HUES64 (cell line): ENCODE results near the gene ZNF570.

Experiments
- H3K27ac ChIP-seq: 2 replicates; pipeline ENCODE4 v1.7.0; 2013; ENCODE audit warnings: low read depth, low read length, inconsistent platforms
- H3K27me3 ChIP-seq: 2 replicates; pipeline ENCODE4 v1.6.1; 2013; ENCODE audit warnings: mild to moderate bottlenecking, low read length; ENCODE audit not compliant: insufficient read depth
- H3K36me3 ChIP-seq: 2 replicates; pipeline ENCODE4 v1.6.1; 2013; ENCODE audit warnings: mild to moderate bottlenecking, low read length; ENCODE audit not compliant: insufficient read depth
- H3K4me1 ChIP-seq: 2 replicates; pipeline ENCODE4 v1.6.1; 2013; ENCODE audit warnings: mild to moderate bottlenecking, low read length, moderate library complexity; ENCODE audit not compliant: insufficient read depth
- H3K4me3 ChIP-seq: 2 replicates; pipeline ENCODE4 v1.5.1; 2013; ENCODE audit warnings: mild to moderate bottlenecking, low read length, moderate library complexity
- H3K9ac ChIP-seq: 2 replicates; pipeline ENCODE4 v1.6.1; 2013; ENCODE audit warnings: mild to moderate bottlenecking, low read depth, low read length
- H3K9me3 ChIP-seq: 2 replicates; pipeline ENCODE4 v1.6.1; 2013; ENCODE audit warnings: low read depth, low read length; ENCODE audit not compliant: insufficient read depth
- WGBS: fragments of 150-250, 120-280 bp; methylation state at CpG from one replicate; pipeline ENCODE4 v1.1.7; 2013; ENCODE audit warnings: missing lambda C conversion rate; 5-methylcytosine and 5-hydroxymethylcytosine counted together

ZNF570 gene

GRCh38 chr19:37505958-37506386, 36.8 kb downstream of the ZNF570 start:
- 9% methylated on average over 12 of the region's 12 CpGs for WGBS
- Histone ChIP-seq H3K9ac (peak overlapping the region; percentile 97), H3K4me1 (peaks cover 11% of the 10 kb centered on the region), H3K9me3 (no peaks in the 10 kb centered on the region), H3K27me3 (no peaks in the 10 kb centered on the region), H3K27ac (peak overlapping the region; percentile 94), H3K36me3 (peaks cover 16% of the 10 kb centered on the region), H3K4me3 (peak overlapping the region; percentile 78)

DNA sequence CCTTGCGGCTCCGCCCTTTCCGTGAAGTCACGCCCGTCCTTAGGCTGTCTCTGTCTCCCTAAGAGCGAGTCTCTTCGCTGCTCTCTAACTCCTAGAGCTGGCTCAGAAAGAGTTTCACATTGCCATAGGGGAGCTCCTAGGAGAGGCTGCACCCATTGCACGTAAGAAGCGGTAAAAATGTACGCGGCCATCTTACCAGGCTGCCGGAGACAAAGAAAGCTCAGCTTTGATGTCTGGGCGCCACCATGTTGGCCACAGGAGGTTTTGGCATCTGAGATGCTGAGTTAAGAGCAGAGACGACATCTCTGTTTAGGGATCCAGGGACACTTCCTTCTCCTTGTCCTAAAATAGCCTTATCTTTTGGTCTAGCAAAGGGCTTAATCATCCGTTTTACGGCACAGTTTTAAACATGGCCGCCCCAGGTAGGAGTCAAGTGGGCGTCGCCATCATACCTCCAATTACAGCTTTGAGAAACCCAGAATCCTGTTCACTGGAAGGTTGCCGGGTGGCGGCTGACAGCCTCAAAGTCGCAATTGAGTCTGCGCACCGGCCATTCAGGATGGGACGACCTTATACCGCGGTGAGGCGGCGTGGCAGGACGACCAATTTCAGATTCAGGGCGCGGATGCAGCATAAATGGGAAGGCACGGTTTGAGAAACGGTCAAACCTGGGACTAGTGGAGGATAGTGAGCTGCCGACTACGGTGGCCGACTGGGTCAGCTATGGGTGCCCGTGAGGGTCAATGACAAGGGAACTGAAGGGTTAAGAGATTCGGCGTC, 37.4 kb downstream of the ZNF570 start, which contains the start of gene ZNF793:
TSS of gene ZNF793 (plus strand) at position 553 of the 780 bp plus-strand sequence. CDS start 16,501 bp downstream, outside the sequence.
- Histone ChIP-seq H3K36me3 (peaks cover 22% of the 10 kb centered on the region), H3K27ac (peak within 1 kb of the TSS; percentile 94), H3K4me3 (peak within 1 kb of the TSS; percentile 78), H3K9ac (peak within 1 kb of the TSS; percentile 97), H3K27me3 (no peaks in the 10 kb centered on the region), H3K4me1 (peaks cover 11% of the 10 kb centered on the region), H3K9me3 (no peaks in the 10 kb centered on the region)
- 1% methylated on average over 40 of the region's 40 CpGs for WGBS

DNA sequence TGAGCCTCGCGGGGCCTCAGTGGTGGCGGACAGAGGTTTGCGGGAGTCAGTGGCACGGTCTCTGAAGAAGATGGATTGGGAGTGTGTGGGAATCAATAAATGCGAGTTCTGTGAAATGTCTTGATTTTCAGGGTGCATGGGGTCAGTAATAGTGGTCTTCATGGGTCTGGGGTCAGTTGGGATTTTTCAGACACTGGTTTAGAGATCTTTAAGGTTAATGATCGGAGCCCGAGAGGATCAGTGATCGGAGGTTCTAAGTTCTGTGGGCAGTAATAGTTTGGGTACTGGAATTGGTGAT, 38.0 kb downstream of the ZNF570 start:
- peak overlapping the region; percentile 97 for H3K9ac ChIP-seq
- peaks cover 25% of the 10 kb centered on the region for H3K36me3 ChIP-seq
- no peaks in the 10 kb centered on the region for H3K27me3 ChIP-seq
- no peaks in the 10 kb centered on the region for H3K9me3 ChIP-seq
- H3K27ac ChIP-seq, result peak overlapping the region; percentile 94; the same call in 1 of the 2 replicates
- peaks cover 11% of the 10 kb centered on the region for H3K4me1 ChIP-seq
- 1% methylated on average over 9 of the region's 9 CpGs for WGBS
- H3K4me3 ChIP-seq, result peak overlapping the region; percentile 78

GRCh38 chr19:37511186-37511585, 42.0 kb downstream of the ZNF570 start:
- no peaks in the 10 kb centered on the region for H3K9me3 ChIP-seq
- H3K27me3 ChIP-seq, result no peaks in the 10 kb centered on the region
- H3K4me3 ChIP-seq, result no peak overlapping the region
- WGBS, result 97% methylated on average over 3 of the region's 3 CpGs
- no peak overlapping the region for H3K9ac ChIP-seq
- peaks cover 58% of the 10 kb centered on the region for H3K36me3 ChIP-seq
- peaks cover 6% of the 10 kb centered on the region; the same call in 1 of the 2 replicates for H3K4me1 ChIP-seq
- no peak overlapping the region for H3K27ac ChIP-seq

DNA sequence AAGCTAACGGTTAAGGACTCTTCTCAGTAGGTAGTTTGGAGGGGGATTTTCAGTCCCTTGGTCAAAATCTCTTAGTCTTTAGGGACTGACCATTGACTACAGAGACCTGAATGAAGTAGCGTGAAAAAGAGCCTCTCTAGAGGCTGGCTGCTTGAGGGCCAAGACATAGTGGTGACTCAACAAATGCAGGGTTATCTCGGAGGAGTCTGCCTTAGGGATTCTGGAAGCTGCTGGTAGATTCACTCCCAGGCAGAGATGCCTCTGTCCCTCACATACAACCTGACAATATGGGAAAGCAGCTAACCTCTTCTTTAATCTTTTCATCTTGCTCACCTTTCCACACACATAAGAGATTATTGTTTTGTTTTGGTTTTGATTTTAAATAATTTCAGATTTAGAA, 42.7 kb downstream of the ZNF570 start:
- Histone ChIP-seq H3K4me1 (peaks cover 6% of the 10 kb centered on the region; the same call in 1 of the 2 replicates), H3K27me3 (no peaks in the 10 kb centered on the region), H3K9me3 (no peaks in the 10 kb centered on the region), H3K36me3 (peaks cover 60% of the 10 kb centered on the region), H3K4me3 (no peak overlapping the region), H3K9ac (no peak overlapping the region), H3K27ac (no peak overlapping the region)
- 93% methylated on average over 3 of the region's 3 CpGs for WGBS

GRCh38 chr19:37513397-37513796, 44.2 kb downstream of the ZNF570 start:
- Histone ChIP-seq H3K4me1 (no peaks in the 10 kb centered on the region), H3K9ac (no peak overlapping the region), H3K9me3 (no peaks in the 10 kb centered on the region), H3K36me3 (peaks cover 71% of the 10 kb centered on the region), H3K4me3 (no peak overlapping the region), H3K27ac (no peak overlapping the region), H3K27me3 (no peaks in the 10 kb centered on the region)
- 93% methylated on average over 2 of the region's 2 CpGs for WGBS

GRCh38 chr19:37519890-37520289, 50.7 kb downstream of the ZNF570 start:
- no peaks in the 10 kb centered on the region for H3K4me1 ChIP-seq
- peaks cover 3% of the 10 kb centered on the region; the same call in 1 of the 2 replicates for H3K9me3 ChIP-seq
- H3K4me3 ChIP-seq, result no peak overlapping the region
- H3K9ac ChIP-seq, result no peak overlapping the region
- no peak overlapping the region for H3K27ac ChIP-seq
- H3K36me3 ChIP-seq, result peaks cover 65% of the 10 kb centered on the region
- WGBS, result 87% methylated on average over 2 of the region's 2 CpGs
- H3K27me3 ChIP-seq, result no peaks in the 10 kb centered on the region

DNA sequence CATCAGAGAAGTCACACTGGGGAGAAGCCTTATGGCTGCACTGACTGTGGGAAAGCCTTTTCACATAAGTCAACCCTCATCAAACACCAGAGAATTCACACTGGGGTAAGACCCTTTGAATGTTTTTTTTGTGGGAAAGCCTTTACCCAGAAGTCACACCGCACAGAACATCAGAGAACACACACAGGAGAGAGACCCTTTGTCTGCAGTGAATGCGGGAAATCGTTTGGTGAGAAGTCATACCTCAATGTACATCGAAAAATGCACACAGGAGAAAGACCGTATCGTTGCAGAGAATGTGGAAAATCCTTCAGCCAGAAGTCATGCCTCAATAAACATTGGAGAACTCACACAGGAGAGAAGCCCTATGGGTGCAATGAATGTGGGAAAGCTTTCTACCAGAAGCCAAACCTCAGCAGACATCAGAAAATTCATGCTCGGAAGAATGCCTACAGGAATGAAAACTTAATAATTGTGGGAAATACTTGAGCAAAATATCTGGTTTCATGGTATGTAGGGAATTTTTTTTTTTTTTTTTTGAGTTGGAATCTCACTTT, 68.3 kb downstream of the ZNF570 start:
- Histone ChIP-seq H3K4me3 (no peak overlapping the region), H3K4me1 (no peaks in the 10 kb centered on the region), H3K27me3 (no peaks in the 10 kb centered on the region), H3K9me3 (peaks cover 88% of the 10 kb centered on the region), H3K9ac (no peak overlapping the region), H3K36me3 (peaks cover 59% of the 10 kb centered on the region), H3K27ac (no peak overlapping the region)
- WGBS, result 98% methylated on average over 7 of the region's 7 CpGs
